Measurements from ENCODE around the gene COG6. TPM values are rescaled to one million over a fixed set of nuclear protein-coding genes. Genes with fewer than 3 reads are reported as not detected.

Gene COG6
- total RNA-seq, 2 experiments from 2014 or later = 30.1 to 33.2 TPM

DNA sequence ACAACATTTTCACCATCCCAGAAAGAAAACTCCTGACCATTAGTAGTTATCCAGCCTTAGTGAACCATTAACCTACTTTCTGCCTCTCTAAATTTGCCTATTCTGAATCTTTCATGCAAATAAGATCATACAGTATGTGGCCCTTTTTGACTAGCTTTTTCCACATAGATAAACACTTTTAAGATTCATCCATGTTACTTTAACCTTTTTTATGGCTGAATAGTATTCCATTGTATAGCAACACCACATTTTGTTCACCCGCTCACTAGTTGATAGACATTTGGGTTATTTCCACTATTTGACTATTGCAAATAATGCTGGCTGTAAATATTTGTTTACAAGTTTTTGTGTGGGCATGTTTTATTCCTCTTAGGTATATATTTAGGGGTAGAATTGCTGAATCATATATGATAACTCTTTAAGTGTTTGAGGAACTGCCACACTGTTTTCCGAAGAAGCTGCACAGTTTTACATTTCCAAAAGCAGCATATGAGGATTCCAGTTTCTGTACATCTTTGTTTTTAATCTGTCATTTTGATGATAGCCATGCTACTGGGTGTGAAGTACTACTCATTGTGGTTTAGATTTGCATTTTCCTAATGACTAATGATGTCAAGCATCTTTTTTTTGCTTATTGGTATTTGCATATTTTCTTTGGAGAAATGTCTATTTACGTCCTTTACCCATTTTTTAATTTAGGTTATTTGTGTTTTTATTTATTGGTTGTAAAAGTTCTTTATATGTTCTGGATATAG lies 17.1 kb downstream of the COG6 start:
- ChIA-PET POLR2A (interaction anchor here (0.7 to 1.8 kb wide), 2 partner anchors 11 to 239 kb away, joined by 5 read pairs; no protein-coding TSS in a partner anchor), CTCF (ENCODE audit: unreplicated experiment) (no interaction called here)
- H3K4me2 ChIP-seq (ENCODE audit: low read length) = no peak overlapping the region
- DNase-seq (ENCODE audit: low spot score) = no peak
- H4K20me1 ChIP-seq (ENCODE audit: insufficient read depth, low read length) = no peaks in the 10 kb centered on the region
- H3K36me3 ChIP-seq (ENCODE audit: insufficient read depth, low read length) = peaks cover 8% of the 10 kb centered on the region
- intact Hi-C loops (cut with micrococcal nuclease; ENCODE audit: unreplicated experiment) = no loop called here
- no TSS peak for BruUV-seq (replicated peaks)
- H3K4me3 ChIP-seq (ENCODE audit: low read depth, low read length, poor library complexity, severe bottlenecking) = no peak overlapping the region
- no peaks in the 10 kb centered on the region for H3K4me1 ChIP-seq (ENCODE audit: insufficient read depth, low read length, poor library complexity, severe bottlenecking)
- H3K9me2 ChIP-seq (ENCODE audit: insufficient read depth, low read length) = no peaks in the 10 kb centered on the region
- peaks cover 6% of the 10 kb centered on the region; the same call in 1 of the 2 replicates for H3K9me3 ChIP-seq (ENCODE audit: low read length)
- no peaks in the 10 kb centered on the region for H3K79me2 ChIP-seq (ENCODE audit: insufficient read depth, low read depth, low read length)
- no peak overlapping the region for H3K27ac ChIP-seq (ENCODE audit: low read depth, low read length, poor library complexity, severe bottlenecking)
- TF ChIP-seq EZH2phosphoT487 (IDR thresholded peaks at IDR 0.05; ENCODE audit: borderline replicate concordance, low read depth, low read length) = no peak
- no peak for TF ChIP-seq CTCF (conservative IDR thresholded peaks at IDR 0.05; ENCODE audit: low read length)
- H2AFZ ChIP-seq (ENCODE audit: low read length) = no peak overlapping the region

- peaks cover 17% of the 10 kb centered on the region for H3K36me3 ChIP-seq (ENCODE audit: insufficient read depth, low read length)
- H2AFZ ChIP-seq (ENCODE audit: low read length) = no peak overlapping the region
- TF ChIP-seq CTCF (conservative IDR thresholded peaks at IDR 0.05; ENCODE audit: low read length) = no peak
- no peak for TF ChIP-seq EZH2phosphoT487 (IDR thresholded peaks at IDR 0.05; ENCODE audit: borderline replicate concordance, low read depth, low read length)
- H3K79me2 ChIP-seq (ENCODE audit: insufficient read depth, low read depth, low read length) = no peaks in the 10 kb centered on the region
- peaks cover 6% of the 10 kb centered on the region; the same call in 1 of the 2 replicates for H3K9me3 ChIP-seq (ENCODE audit: low read length)
- H3K4me2 ChIP-seq (ENCODE audit: low read length) = no peak overlapping the region
- ChIA-PET CTCF (ENCODE audit: unreplicated experiment) (no interaction called here), POLR2A (no interaction called here)
- no TSS peak for BruUV-seq (replicated peaks)
- H3K9me2 ChIP-seq (ENCODE audit: insufficient read depth, low read length) = no peaks in the 10 kb centered on the region
- no peak for DNase-seq (ENCODE audit: low spot score)
- no peaks in the 10 kb centered on the region for H4K20me1 ChIP-seq (ENCODE audit: insufficient read depth, low read length)
- no peaks in the 10 kb centered on the region for H3K4me1 ChIP-seq (ENCODE audit: insufficient read depth, low read length, poor library complexity, severe bottlenecking)
- H3K27ac ChIP-seq (ENCODE audit: low read depth, low read length, poor library complexity, severe bottlenecking) = no peak overlapping the region
- H3K4me3 ChIP-seq (ENCODE audit: low read depth, low read length, poor library complexity, severe bottlenecking) = no peak overlapping the region
- intact Hi-C loops (cut with micrococcal nuclease; ENCODE audit: unreplicated experiment) = no loop called here
Observed at GRCh38 chr13:39675904-39676303, 20.4 kb downstream of the COG6 start.

DNA sequence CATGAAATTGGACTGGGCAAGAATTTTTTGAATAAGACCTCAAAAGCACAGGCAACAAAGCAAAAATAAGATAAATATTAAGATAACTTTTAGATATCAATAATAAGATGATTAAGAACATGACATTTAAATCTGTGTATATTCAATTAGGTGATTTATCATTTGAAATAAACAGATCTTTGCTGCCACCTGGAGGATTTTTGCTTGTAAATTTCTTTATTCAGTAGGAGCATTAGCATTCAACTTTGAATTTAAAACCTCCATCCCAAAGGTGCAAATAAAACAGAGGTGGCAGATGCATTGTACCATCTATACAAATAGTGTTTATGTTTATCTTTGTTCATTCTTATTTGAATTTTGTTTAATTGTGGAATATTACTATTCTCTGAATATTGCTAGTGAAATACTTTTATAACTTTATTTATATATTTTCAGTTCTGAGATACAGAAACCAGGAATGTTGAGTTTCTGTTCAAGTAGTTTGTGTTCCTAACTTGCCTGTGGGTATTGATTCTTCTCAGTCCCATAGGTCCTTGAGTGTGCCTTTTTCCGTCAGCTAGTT lies 20.9 kb downstream of the COG6 start:
- Histone ChIP-seq H3K36me3 (ENCODE audit: insufficient read depth, low read length) (peaks cover 22% of the 10 kb centered on the region), H4K20me1 (ENCODE audit: insufficient read depth, low read length) (no peaks in the 10 kb centered on the region), H2AFZ (ENCODE audit: low read length) (no peak overlapping the region), H3K79me2 (ENCODE audit: insufficient read depth, low read depth, low read length) (no peaks in the 10 kb centered on the region), H3K4me1 (ENCODE audit: insufficient read depth, low read length, poor library complexity, severe bottlenecking) (no peaks in the 10 kb centered on the region), H3K9me2 (ENCODE audit: insufficient read depth, low read length) (no peaks in the 10 kb centered on the region), H3K27ac (ENCODE audit: low read depth, low read length, poor library complexity, severe bottlenecking) (no peak overlapping the region), H3K9me3 (ENCODE audit: low read length) (peaks cover 6% of the 10 kb centered on the region; the same call in 1 of the 2 replicates), H3K4me2 (ENCODE audit: low read length) (no peak overlapping the region), H3K4me3 (ENCODE audit: low read depth, low read length, poor library complexity, severe bottlenecking) (no peak overlapping the region)
- DNase-seq (ENCODE audit: low spot score) = peak; percentile 41
- intact Hi-C loops (cut with micrococcal nuclease; ENCODE audit: unreplicated experiment) = no loop called here
- TF ChIP-seq CTCF (conservative IDR thresholded peaks at IDR 0.05; ENCODE audit: low read length) (peak; percentile 70), EZH2phosphoT487 (IDR thresholded peaks at IDR 0.05; ENCODE audit: borderline replicate concordance, low read depth, low read length) (no peak)
- BruUV-seq (replicated peaks) = no TSS peak
- POLR2A ChIA-PET = no interaction called here
- CTCF ChIA-PET (ENCODE audit: unreplicated experiment) = no interaction called here
